Testis (tissue), 3 donors: ENCODE measurements around the gene NEK9. TPM values are rescaled to one million over a fixed set of nuclear protein-coding genes. Genes with fewer than 3 reads are reported as not detected.
"Not testable (repeated sequence)": the region's sequence is repeated elsewhere in the genome, so short reads cannot be mapped to it uniquely, and the experiment has no call there.

Source experiments
- DNase-seq: peaks from one replicate; pipeline ENCODE4 v3.0.0-alpha.2; 2019
- H3K27ac ChIP-seq, 2 donors: fragments of 200-600 bp; sonication (generic); one replicate each; pipeline ENCODE4 v1.5.1; 2019
- H3K27me3 ChIP-seq: fragments of 200-600 bp; sonication (generic); one replicate; pipeline ENCODE4 v1.5.1; 2019
- H3K36me3 ChIP-seq: fragments of 200-600 bp; sonication (generic); one replicate; pipeline ENCODE4 v1.5.1; 2017; ENCODE audit warnings: low read depth; ENCODE audit errors: missing control alignments
- H3K4me1 ChIP-seq: fragments of 200-600 bp; sonication (generic); one replicate; pipeline ENCODE4 v1.5.1; 2019
- H3K4me3 ChIP-seq, 2 donors: fragments of 200-600 bp; sonication (generic); one replicate each; pipeline ENCODE4 v1.5.1; 2017 to 2019
- H3K9me3 ChIP-seq: fragments of 200-600 bp; sonication (generic); one replicate; pipeline ENCODE4 v1.5.1; 2017
- CTCF ChIP-seq, 3 experiments: fragments of 450-650 bp in 2 of 3; fragments of 200-600 bp in 1 of 3; sonication (generic) in 1 of 3; IDR thresholded peaks; one replicate each; pipeline ENCODE4 v1.5.1; 2016 to 2019; ENCODE audit warnings: antibody characterized with exemption in 3 of 3, mild to moderate bottlenecking in 2 of 3, moderate library complexity in 1 of 3
- POLR2A ChIP-seq: fragments of 450-650 bp; IDR thresholded peaks from one replicate; pipeline ENCODE4 v1.6.1; 2017; ENCODE audit warnings: antibody characterized with exemption, mild to moderate bottlenecking, moderate library complexity
- WGBS, 2 donors: methylation state at CpG; one replicate each; pipeline ENCODE4 v1.1.5; 2018; 5-methylcytosine and 5-hydroxymethylcytosine counted together
- intact Hi-C: fragments of 100-400 bp; cut with DNase I; formaldehyde crosslinking; loops from one replicate; pipeline ENCODE4 v1.15.1; 2023; ENCODE audit warnings: low total_unique reads
- polyA plus RNA-seq: library from polyadenylated mRNA; stranded (reverse); fragments of 350-450 nt; fragmentation: Illumina TruSeq; extraction: RNeasy Lipid Tissue Mini Kit (QIAGEN cat#74804); gene quantifications from one replicate; pipeline ENCODE4 v1.2.3, GENCODE V29; 2014; ENCODE audit warnings: low read depth, low replicate concordance; ENCODE audit not compliant: insufficient read depth
- total RNA-seq, 2 donors: library from RNA; depleted of rRNA; stranded (reverse); fragments of >200 nt; gene quantifications; one replicate each; pipeline ENCODE4 v1.2.3, GENCODE V29; 2016

NEK9 gene
- total and polyA plus RNA-seq, 3 donors from 2014 or later = 86.6 to 125 (median 120) TPM

- H3K9me3 ChIP-seq = no peaks in the 10 kb centered on the region
- H3K4me3 ChIP-seq = peak within 1 kb of the TSS; percentile 55 to 73
- H3K27ac ChIP-seq = peak within 1 kb of the TSS; percentile 78 to 81
- intact Hi-C loops = loop anchor here (10.0 kb wide), 1 partner anchor 124 kb away; no protein-coding TSS in a partner anchor
- H3K27me3 ChIP-seq = no peaks in the 10 kb centered on the region
- no peaks in the 10 kb centered on the region for H3K36me3 ChIP-seq
- peaks cover 14% of the 10 kb centered on the region for H3K4me1 ChIP-seq
- TF ChIP-seq POLR2A (no peak), CTCF (IDR thresholded peaks at IDR 0.05) (no peak)
- 0 to 1% methylated on average over 19 to 51 of the region's 58 CpGs for WGBS, 2 donors
- DNase-seq = peak; percentile 95
Measured at GRCh38 chr14:75069121-75069810, 57.6 kb downstream of the NEK9 start, which contains the start of gene ZC2HC1C. Gene ZC2HC1C, plus strand, starts transcription at chr14:75069641. Its CDS starts 933 bp downstream, at chr14:75070574.

DNA sequence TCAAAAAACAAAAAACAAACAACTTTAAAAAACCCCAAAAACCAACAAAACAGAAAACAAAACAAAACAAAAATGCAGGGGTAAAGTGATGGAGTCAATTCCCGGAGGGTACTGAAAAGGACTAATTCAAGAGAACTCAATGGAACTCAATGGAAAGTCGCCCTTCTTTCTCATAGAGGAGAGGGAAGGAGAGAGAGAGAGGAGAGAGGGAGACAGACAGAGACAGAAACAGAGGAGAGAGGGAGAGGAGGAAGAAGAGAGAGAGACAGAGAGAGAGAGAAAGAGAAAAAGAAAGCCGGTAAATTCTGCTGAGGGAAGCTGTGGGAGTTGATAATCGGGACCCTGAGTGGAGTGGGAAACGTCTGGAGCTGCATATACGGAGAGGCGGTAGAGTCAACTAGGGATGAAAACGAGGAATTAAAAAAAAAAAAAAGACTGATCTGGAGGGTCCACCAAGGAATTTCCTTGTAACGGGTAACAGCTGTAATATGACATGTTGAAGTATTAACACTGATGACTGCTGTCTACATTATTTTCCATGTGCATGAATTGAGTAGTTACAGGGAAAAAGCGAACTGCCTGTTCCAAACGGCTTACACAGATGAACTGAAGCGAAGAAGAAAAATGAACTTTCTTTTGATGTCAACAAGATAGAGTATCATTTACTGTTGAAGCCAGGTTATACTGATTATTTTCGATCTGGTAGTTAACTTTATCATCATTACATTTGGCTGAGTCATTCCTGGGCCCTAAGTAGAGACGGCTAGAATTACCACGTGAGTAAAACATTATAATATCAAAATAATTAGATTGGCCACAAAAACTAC is 58.3 kb downstream of the NEK9 start:
- H3K4me1 ChIP-seq = peaks cover 14% of the 10 kb centered on the region
- intact Hi-C loops = loop anchor here (10.0 kb wide), 1 partner anchor 124 kb away; no protein-coding TSS in a partner anchor
- 6 to 12% methylated on average over 15 of the region's 15 CpGs for WGBS, 2 donors

GRCh38 chr14:75067765-75068164 is 59.1 kb downstream of the NEK9 start:
- 59% methylated on average over 4 of the region's 4 CpGs for WGBS, 2 donors
- Histone ChIP-seq H3K4me1 (peaks cover 14% of the 10 kb centered on the region), H3K27ac (peak overlapping the region; percentile 78 to 81)
- not testable (repeated sequence) for H3K4me3 ChIP-seq, H3K9me3 ChIP-seq, H3K36me3 ChIP-seq, DNase-seq, H3K27me3 ChIP-seq
- intact Hi-C loops = loop anchor here (10.0 kb wide), 1 partner anchor 123 kb away; no protein-coding TSS in a partner anchor

More for the DNA sequence above, 58.3 kb downstream of the NEK9 start:
- DNase-seq = no peak
- no peaks in the 10 kb centered on the region for H3K27me3 ChIP-seq
- no peaks in the 10 kb centered on the region for H3K36me3 ChIP-seq
- H3K9me3 ChIP-seq = no peaks in the 10 kb centered on the region
- H3K27ac ChIP-seq = peak overlapping the region; percentile 78 to 81
- TF ChIP-seq CTCF (IDR thresholded peaks at IDR 0.05) (no peak), POLR2A (no peak)
- peak overlapping the region; percentile 55 to 73 for H3K4me3 ChIP-seq

- DNase-seq = no peak
- H3K27me3 ChIP-seq = no peaks in the 10 kb centered on the region
- 87 to 97% methylated on average over 1 of the region's 1 CpG for WGBS, 2 donors
- H3K4me3 ChIP-seq = no peak overlapping the region
- no peak overlapping the region for H3K27ac ChIP-seq
- intact Hi-C loops = loop anchor here (10.0 kb wide), 1 partner anchor 122 kb away; no protein-coding TSS in a partner anchor
- H3K9me3 ChIP-seq = no peaks in the 10 kb centered on the region
- H3K4me1 ChIP-seq = peaks cover 14% of the 10 kb centered on the region
- TF ChIP-seq POLR2A = no peak
- TF ChIP-seq CTCF (IDR thresholded peaks at IDR 0.05) = no peak
- no peaks in the 10 kb centered on the region for H3K36me3 ChIP-seq
Measured at GRCh38 chr14:75067212-75067611, 59.6 kb downstream of the NEK9 start.

GRCh38 chr14:75066691-75067090 is 60.2 kb downstream of the NEK9 start:
- no peak overlapping the region for H3K27ac ChIP-seq

More at GRCh38 chr14:75066691-75067090, 60.2 kb downstream of the NEK9 start:
- intact Hi-C loops = loop anchor here (10.0 kb wide), 1 partner anchor 122 kb away; no protein-coding TSS in a partner anchor
- no peak for DNase-seq
- H3K9me3 ChIP-seq = no peaks in the 10 kb centered on the region
- H3K4me3 ChIP-seq = no peak overlapping the region
- WGBS, 2 donors = 97 to 98% methylated on average over 3 of the region's 3 CpGs
- H3K36me3 ChIP-seq = no peaks in the 10 kb centered on the region
- H3K27me3 ChIP-seq = no peaks in the 10 kb centered on the region
- H3K4me1 ChIP-seq = peaks cover 14% of the 10 kb centered on the region
- TF ChIP-seq CTCF (IDR thresholded peaks at IDR 0.05) (no peak), POLR2A (no peak)
